Ishikawa (cell line): ENCODE measurements around the gene PRKCE.

Experiments
- CEBPB ChIP-seq: IDR thresholded peaks from 2 replicates; pipeline ENCODE4 v1.6.1; 2012
- CREB1 ChIP-seq: IDR thresholded peaks from 2 replicates; pipeline ENCODE4 v1.6.1; 2012; ENCODE audit warnings: low read depth
- EP300 ChIP-seq: IDR thresholded peaks from 2 replicates; pipeline ENCODE4 v1.6.1; 2012; ENCODE audit warnings: borderline replicate concordance
- FOXM1 ChIP-seq: IDR thresholded peaks from 2 replicates; pipeline ENCODE4 v1.6.1; 2012; ENCODE audit warnings: low read depth, borderline replicate concordance
- MAX ChIP-seq: IDR thresholded peaks from 2 replicates; pipeline ENCODE4 v1.6.1; 2012
- NFIC ChIP-seq: IDR thresholded peaks from 2 replicates; pipeline ENCODE4 v1.6.1; 2012
- RAD21 ChIP-seq: IDR thresholded peaks from 2 replicates; pipeline ENCODE4 v1.6.1; 2012; ENCODE audit warnings: low read depth
- TAF1 ChIP-seq: IDR thresholded peaks from 2 replicates; pipeline ENCODE4 v1.6.1; 2012; ENCODE audit warnings: low read depth, mild to moderate bottlenecking
- TCF12 ChIP-seq: IDR thresholded peaks from 2 replicates; pipeline ENCODE4 v1.6.1; 2012; ENCODE audit warnings: low read depth
- TEAD4 ChIP-seq: IDR thresholded peaks from 2 replicates; pipeline ENCODE4 v1.6.1; 2012
- USF1 ChIP-seq: IDR thresholded peaks from 2 replicates; pipeline ENCODE4 v1.6.1; 2012
- YY1 ChIP-seq: IDR thresholded peaks from 2 replicates; pipeline ENCODE4 v1.6.1; 2012; ENCODE audit warnings: low read depth
- ZBTB7A ChIP-seq: IDR thresholded peaks from 2 replicates; pipeline ENCODE4 v1.6.1; 2012; ENCODE audit warnings: low read depth

- no peak for TF ChIP-seq EP300
- no peak for TF ChIP-seq USF1
- no peak for TF ChIP-seq FOXM1
- no peak for TF ChIP-seq RAD21
- TF ChIP-seq TCF12: no peak
- TF ChIP-seq YY1: no peak
- TF ChIP-seq MAX: no peak
- no peak for TF ChIP-seq ZBTB7A
- no peak for TF ChIP-seq CEBPB
- no peak for TF ChIP-seq TAF1
- TF ChIP-seq CREB1: no peak
- no peak for TF ChIP-seq NFIC
- TF ChIP-seq TEAD4: no peak
These were observed 146.2 kb downstream of the PRKCE start for GRCh38 chr2:45797451-45798230.
